H4 (cell line): Measurements from ENCODE around the gene NTN1. TPM values are rescaled to one million over a fixed set of nuclear protein-coding genes. Genes with fewer than 3 reads are reported as not detected.
"Not testable (repeated sequence)": the region's sequence is repeated elsewhere in the genome, so short reads cannot be mapped to it uniquely, and the experiment has no call there.

Experiments used
- DNase-seq: peaks from one replicate; pipeline ENCODE4 v3.0.0-alpha.2; 2015; ENCODE audit warnings: low spot score
- total RNA-seq: library from RNA; depleted of rRNA; stranded (reverse); fragments of >200 nt; shearing (Covaris generic); gene quantifications from 2 replicates; pipeline ENCODE4 v1.2.3, GENCODE V29; 2014

The NTN1 gene
- total RNA-seq, 1 experiment from 2014 or later, result 2.0 TPM

GRCh38 chr17:9123594-9124553 is 102.6 kb downstream of the NTN1 start:
- no peak for DNase-seq

DNA sequence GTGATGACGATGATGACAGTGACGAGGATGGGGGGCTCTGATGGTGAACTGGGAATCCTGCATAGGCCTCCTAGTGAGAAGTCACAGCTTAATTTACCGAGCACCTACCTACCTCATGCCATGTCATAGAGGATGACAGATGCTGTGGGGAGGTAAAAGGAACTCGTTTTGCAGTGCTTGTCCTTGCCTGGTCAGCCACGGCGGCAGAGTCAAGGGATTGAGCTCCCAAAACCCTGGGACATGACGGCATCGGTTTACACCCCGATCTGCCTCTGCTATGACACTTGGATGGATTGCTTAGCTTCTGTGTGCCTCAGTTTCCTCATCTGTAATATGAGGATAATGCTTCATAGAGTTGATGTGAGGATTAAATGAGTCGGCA is 103.2 kb downstream of the NTN1 start:
- DNase-seq, result no peak

GRCh38 chr17:9125722-9126121 is 104.4 kb downstream of the NTN1 start:
- no peak for DNase-seq

- no peak for DNase-seq
These were observed 106.0 kb downstream of the NTN1 start for GRCh38 chr17:9127340-9127739.

GRCh38 chr17:9131371-9131770 is 110.1 kb downstream of the NTN1 start:
- DNase-seq, result no peak

GRCh38 chr17:9132291-9132690 is 111.0 kb downstream of the NTN1 start:
- no peak for DNase-seq

- no peak for DNase-seq
These were observed 111.8 kb downstream of the NTN1 start for GRCh38 chr17:9132944-9133610.

- no peak for DNase-seq
These were observed 116.9 kb downstream of the NTN1 start for GRCh38 chr17:9138161-9138717.

- no peak for DNase-seq
These were observed 118.4 kb downstream of the NTN1 start for GRCh38 chr17:9139695-9140094.

- no peak for DNase-seq
These were observed 119.5 kb downstream of the NTN1 start for GRCh38 chr17:9140550-9141424.

GRCh38 chr17:9141425-9141753 is 120.1 kb downstream of the NTN1 start:
- DNase-seq, result no peak

DNA sequence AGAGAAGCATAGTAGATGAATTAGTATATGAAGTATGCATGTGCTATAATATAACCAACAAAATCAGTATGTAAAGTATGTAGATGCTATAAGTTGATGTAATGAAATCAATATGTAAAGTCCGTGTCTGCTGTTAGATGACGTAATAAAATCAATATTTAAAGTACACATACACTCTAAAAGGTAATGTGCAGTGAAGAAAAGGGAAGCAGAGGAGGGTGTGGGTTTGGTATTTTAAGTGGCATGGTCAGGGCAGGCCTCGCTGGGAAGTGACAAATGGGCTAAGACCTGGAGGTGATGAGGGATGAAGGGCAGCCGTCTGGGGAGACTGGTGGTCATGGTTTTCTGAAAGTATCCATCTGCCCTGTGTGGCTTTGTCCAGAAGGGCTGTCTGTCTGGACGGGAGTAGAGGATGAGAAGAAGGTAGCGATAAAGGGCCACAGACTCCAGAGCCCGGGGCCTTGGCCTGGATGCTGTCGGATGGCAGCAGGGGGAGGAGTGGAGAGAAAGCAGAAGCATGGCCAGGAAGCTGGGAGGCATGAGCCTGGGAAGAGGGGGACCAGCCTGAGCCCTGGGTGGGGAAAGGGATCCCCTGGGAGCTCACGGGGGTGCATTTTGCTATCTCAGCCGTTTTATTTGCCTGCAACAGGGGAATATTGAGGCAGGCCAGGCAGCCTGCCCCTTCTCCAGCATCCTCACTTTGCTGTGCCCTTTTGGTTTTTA is 121.6 kb downstream of the NTN1 start:
- no peak for DNase-seq

DNA sequence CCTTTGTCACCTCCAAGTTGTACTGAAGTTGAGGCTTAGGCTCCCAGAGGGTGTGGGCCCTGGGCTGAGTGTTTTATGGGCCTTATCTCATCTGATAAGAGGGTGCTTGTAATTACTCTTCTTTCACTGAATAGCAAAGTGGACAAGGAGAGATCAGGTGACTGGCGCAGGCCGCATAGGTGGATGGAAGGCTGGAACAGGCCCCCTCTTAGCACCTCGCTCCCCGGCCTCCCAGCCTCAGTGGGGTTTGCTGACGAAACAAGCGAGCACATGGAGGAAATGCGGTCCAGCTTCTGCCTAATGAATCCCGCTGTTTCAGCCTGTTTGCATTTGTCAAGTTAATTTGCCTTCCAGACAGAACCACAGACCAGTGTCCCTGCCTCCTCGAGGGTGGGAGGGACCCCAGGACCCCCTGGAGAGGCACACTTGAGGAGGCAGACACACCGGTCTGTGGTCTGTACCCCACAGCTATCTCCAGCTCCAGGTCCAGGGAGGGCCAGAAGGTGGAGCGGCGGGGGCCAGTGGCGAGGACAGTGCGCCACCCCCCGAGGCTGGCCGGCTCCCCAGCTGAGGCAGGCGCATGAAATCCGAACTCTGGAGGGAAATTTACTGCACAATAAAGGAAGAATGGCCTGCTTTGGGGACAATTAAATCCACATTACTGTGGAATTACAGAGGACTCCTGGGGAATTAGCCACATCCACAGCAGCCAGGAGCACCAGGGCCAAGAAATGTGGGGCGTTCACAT is 123.4 kb downstream of the NTN1 start:
- DNase-seq, result no peak

DNA sequence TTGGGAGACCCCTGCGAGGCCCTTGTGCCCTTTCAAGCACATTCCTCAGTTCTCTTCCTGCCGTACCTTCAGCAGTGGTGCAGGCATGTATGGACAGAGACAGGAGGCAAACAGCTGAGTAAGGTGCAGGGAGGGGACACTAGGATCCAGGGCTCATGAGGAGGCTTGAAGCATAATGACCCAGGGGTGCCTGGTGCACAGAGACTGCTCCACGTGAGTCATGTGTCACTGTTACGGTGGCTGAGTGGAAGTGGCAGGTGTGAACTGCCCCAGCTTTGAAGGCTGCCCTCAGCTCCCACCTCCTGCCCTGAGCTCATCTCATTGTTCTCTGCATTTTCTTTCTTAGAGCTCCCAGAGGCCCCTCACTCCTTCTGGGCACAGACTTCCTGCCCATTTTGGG is 124.8 kb downstream of the NTN1 start:
- no peak for DNase-seq

DNA sequence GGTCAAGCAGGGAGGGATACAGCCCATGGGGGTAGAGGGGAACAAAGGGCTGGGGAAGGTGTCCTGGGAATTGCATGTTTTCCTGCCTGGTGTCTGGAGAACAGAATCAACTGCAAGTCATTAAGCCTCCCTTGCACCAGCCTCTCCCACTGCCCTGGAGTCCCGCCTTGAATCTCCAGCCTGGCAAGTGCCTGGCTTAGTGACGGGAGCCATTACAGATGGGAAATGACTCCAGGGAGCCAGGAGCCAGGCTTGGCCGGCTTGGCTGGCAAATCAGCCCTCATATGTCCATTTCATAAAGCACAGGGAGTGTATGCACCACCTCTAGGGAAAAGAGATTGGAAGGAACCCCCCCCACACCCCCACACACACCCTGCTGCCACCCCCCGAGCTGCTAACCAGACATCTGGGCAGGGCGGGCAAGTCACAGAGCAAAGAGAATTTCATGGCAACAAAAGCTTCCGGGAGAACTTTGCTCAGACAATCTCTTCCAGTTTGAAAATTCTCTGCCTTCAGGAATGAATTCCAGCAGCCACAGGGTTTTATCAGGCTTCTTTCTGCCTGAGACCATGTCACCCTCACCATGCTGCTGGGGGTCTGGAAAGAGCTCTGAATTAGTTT is 127.7 kb downstream of the NTN1 start:
- no peak for DNase-seq

- DNase-seq, result no peak
These were observed 129.3 kb downstream of the NTN1 start for GRCh38 chr17:9150446-9151090.

DNA sequence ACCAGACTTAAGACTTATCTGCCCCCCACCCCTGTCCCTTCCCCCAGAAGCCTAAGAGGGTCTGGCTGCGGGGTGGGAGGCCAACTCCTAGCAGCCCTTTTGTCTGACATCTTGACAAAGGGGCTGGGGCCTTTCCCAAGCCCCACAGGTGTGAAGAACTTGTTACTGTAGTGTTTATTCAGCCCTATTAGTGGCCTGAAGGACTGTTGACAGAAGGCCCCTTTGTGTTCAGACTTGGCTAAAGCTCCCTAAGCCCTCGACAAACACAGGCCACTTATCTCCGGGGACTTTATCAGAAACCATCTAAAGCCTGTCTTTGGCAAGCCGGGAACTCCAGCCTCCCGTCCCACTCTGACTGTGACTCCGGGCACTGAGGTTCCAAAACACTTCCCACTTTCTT is 129.8 kb downstream of the NTN1 start:
- no peak for DNase-seq

DNA sequence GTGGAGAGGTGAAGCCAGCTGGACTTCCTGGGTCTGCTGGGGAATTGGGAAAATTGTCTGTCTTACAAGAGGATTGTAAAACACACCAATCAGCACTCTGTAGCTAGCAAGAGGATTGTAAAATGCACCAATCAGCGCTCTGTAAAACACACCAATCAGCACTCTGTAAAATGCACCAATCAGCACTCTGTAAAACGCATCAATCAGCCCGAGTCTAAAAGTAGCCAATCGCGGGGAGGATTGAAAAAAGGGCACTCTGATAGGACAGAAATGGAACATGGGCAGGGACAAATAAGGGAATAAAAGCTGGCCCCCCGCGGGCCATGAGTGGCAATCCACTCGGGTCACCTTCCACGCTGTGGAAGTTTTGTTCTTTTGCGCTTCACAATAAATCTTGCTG is 130.4 kb downstream of the NTN1 start:
- DNase-seq, result not testable (repeated sequence)
